Naive B cell (primary cell): ENCODE results near the gene DBNL. TPM values are rescaled to one million over a fixed set of nuclear protein-coding genes. Genes with fewer than 3 reads are reported as not detected.

Source experiments
- ATAC-seq, 2 donors: fragments of 150-1000 bp; cut with Tn5 transposase; 2 replicates each; pipeline ENCODE4 v1.10.0; 2021; ENCODE audit warnings: low read depth in 2 of 2, mild to moderate bottlenecking in 2 of 2, moderate library complexity in 2 of 2
- DNase-seq: peaks from one replicate; pipeline ENCODE4 v3.0.0; 2022
- H3K27ac Mint-ChIP-seq, 6 donors: one replicate each; pipeline ENCODE4 v1.8.0; 2020 to 2022; ENCODE audit warnings: mild to moderate bottlenecking in 6 of 6, mixed read lengths in 6 of 6, moderate library complexity in 5 of 6, inconsistent platforms in 2 of 6
- H3K27me3 Mint-ChIP-seq, 3 donors: one replicate each; pipeline ENCODE4 v1.8.0; 2021 to 2022; ENCODE audit warnings: mixed read lengths in 3 of 3, mild to moderate bottlenecking in 1 of 3
- H3K36me3 Mint-ChIP-seq, 2 donors: one replicate each; pipeline ENCODE4 v1.8.0; 2020 to 2022; ENCODE audit warnings: mixed read lengths in 2 of 2, inconsistent platforms in 1 of 2, mild to moderate bottlenecking in 1 of 2
- H3K4me1 Mint-ChIP-seq, 3 donors: one replicate each; pipeline ENCODE4 v1.8.0; 2020 to 2022; ENCODE audit warnings: mixed read lengths in 3 of 3, inconsistent platforms in 1 of 3, mild to moderate bottlenecking in 1 of 3, moderate library complexity in 1 of 3
- H3K4me3 Mint-ChIP-seq, 8 donors: one replicate each; pipeline ENCODE4 v1.8.0; 2020 to 2022; ENCODE audit warnings: mild to moderate bottlenecking in 8 of 8, mixed read lengths in 8 of 8, moderate library complexity in 8 of 8, inconsistent platforms in 2 of 8
- H3K9me3 Mint-ChIP-seq, 7 donors: one replicate each; pipeline ENCODE4 v1.8.0; 2020 to 2022; ENCODE audit warnings: mixed read lengths in 7 of 7, mild to moderate bottlenecking in 5 of 7, inconsistent platforms in 2 of 7, moderate library complexity in 1 of 7
- polyA plus RNA-seq, 6 donors: library from polyadenylated mRNA; unstranded; fragments of 300-500 nt; fragmentation: Illumina TruSeq; gene quantifications; one replicate each; pipeline ENCODE4 v1.2.3, GENCODE V29; 2021; ENCODE audit warnings: low read depth in 6 of 6

Gene DBNL
- polyA plus RNA-seq, 6 donors from 2014 or later: 226 to 512 (median 348) TPM

- Mint-ChIP-seq H3K27ac (peak overlapping the region in 2 of 6 donors; percentile 1 to 71), H3K9me3 (peaks cover 0 to 1% (median 0%) of the 10 kb centered on the region in 7 donors), H3K4me1 (peaks cover 40 to 45% (median 44%) of the 10 kb centered on the region in 3 donors), H3K27me3 (no peaks in the 10 kb centered on the region), H3K4me3 (peak overlapping the region in 2 of 8 donors; percentile 4 to 73), H3K36me3 (no peaks in the 10 kb centered on the region)
- no peak for DNase-seq
- no peak for ATAC-seq
These were observed 50.5 kb downstream of the DBNL start for GRCh38 chr7:44094883-44095592.

GRCh38 chr7:44095781-44096180 lies 51.3 kb downstream of the DBNL start:
- no peaks in the 10 kb centered on the region for H3K36me3 Mint-ChIP-seq
- H3K4me1 Mint-ChIP-seq: peaks cover 47 to 52% (median 52%) of the 10 kb centered on the region in 3 donors
- no peaks in the 10 kb centered on the region for H3K27me3 Mint-ChIP-seq
- peaks cover 0 to under 1% (median 0%) of the 10 kb centered on the region in 7 donors for H3K9me3 Mint-ChIP-seq
- no peak overlapping the region for H3K4me3 Mint-ChIP-seq
- DNase-seq (no peak), ATAC-seq (no peak)
- H3K27ac Mint-ChIP-seq: peak overlapping the region in 2 of 6 donors; percentile 11 to 83

- H3K9me3 Mint-ChIP-seq: no peaks in the 10 kb centered on the region
- no peaks in the 10 kb centered on the region for H3K27me3 Mint-ChIP-seq
- peak overlapping the region in 5 of 8 donors; percentile 27 to 81 (median 73) for H3K4me3 Mint-ChIP-seq
- ATAC-seq (no peak), DNase-seq (no peak)
- H3K4me1 Mint-ChIP-seq: peaks cover 53 to 58% (median 58%) of the 10 kb centered on the region in 3 donors
- H3K36me3 Mint-ChIP-seq: no peaks in the 10 kb centered on the region
- peak overlapping the region in 5 of 6 donors; percentile 77 to 95 (median 88) for H3K27ac Mint-ChIP-seq
These were observed 51.9 kb downstream of the DBNL start for GRCh38 chr7:44096326-44096881.

- H3K27me3 Mint-ChIP-seq: no peaks in the 10 kb centered on the region
- H3K9me3 Mint-ChIP-seq: no peaks in the 10 kb centered on the region
- H3K4me3 Mint-ChIP-seq: peak overlapping the region in 7 of 8 donors; percentile 25 to 82 (median 63)
- ATAC-seq (peak; percentile 93 to 94), DNase-seq (peak; percentile 69)
- peak overlapping the region; percentile 69 to 95 (median 86) for H3K27ac Mint-ChIP-seq
- H3K4me1 Mint-ChIP-seq: peaks cover 58 to 65% (median 60%) of the 10 kb centered on the region in 3 donors
- H3K36me3 Mint-ChIP-seq: no peaks in the 10 kb centered on the region
These were observed 52.8 kb downstream of the DBNL start for GRCh38 chr7:44097064-44097932.

- Mint-ChIP-seq H3K27ac (peak overlapping the region in 4 of 6 donors; percentile 38 to 95 (median 80)), H3K36me3 (no peaks in the 10 kb centered on the region), H3K4me1 (peaks cover 61 to 69% (median 62%) of the 10 kb centered on the region in 3 donors), H3K4me3 (peak overlapping the region in 1 of 8 donors; percentile 77), H3K9me3 (no peaks in the 10 kb centered on the region), H3K27me3 (no peaks in the 10 kb centered on the region)
- ATAC-seq (no peak), DNase-seq (no peak)
These were observed 53.9 kb downstream of the DBNL start for GRCh38 chr7:44098092-44099068.

GRCh38 chr7:44099669-44100068 lies 55.2 kb downstream of the DBNL start:
- Mint-ChIP-seq H3K4me1 (peaks cover 59 to 66% (median 59%) of the 10 kb centered on the region in 3 donors), H3K27ac (peak overlapping the region in 4 of 6 donors; percentile 29 to 90 (median 50)), H3K36me3 (no peaks in the 10 kb centered on the region), H3K4me3 (peak overlapping the region in 4 of 8 donors; percentile 28 to 67 (median 45)), H3K27me3 (no peaks in the 10 kb centered on the region), H3K9me3 (no peaks in the 10 kb centered on the region)
- no peak for ATAC-seq
- DNase-seq: no peak

- Mint-ChIP-seq H3K27me3 (no peaks in the 10 kb centered on the region), H3K27ac (peak overlapping the region; percentile 69 to 90 (median 75)), H3K4me3 (peak overlapping the region; percentile 54 to 72 (median 62)), H3K36me3 (no peaks in the 10 kb centered on the region), H3K4me1 (peaks cover 60 to 64% (median 64%) of the 10 kb centered on the region in 3 donors), H3K9me3 (no peaks in the 10 kb centered on the region)
- DNase-seq: no peak
- ATAC-seq: no peak
These were observed 56.2 kb downstream of the DBNL start for GRCh38 chr7:44100458-44101302.

- DNase-seq (no peak), ATAC-seq (no peak)
- H3K36me3 Mint-ChIP-seq: no peaks in the 10 kb centered on the region
- H3K9me3 Mint-ChIP-seq: no peaks in the 10 kb centered on the region
- H3K27me3 Mint-ChIP-seq: no peaks in the 10 kb centered on the region
- H3K27ac Mint-ChIP-seq: peak overlapping the region in 5 of 6 donors; percentile 10 to 90 (median 72)
- H3K4me1 Mint-ChIP-seq: peaks cover 64 to 67% (median 66%) of the 10 kb centered on the region in 3 donors
- H3K4me3 Mint-ChIP-seq: peak overlapping the region; percentile 35 to 67 (median 56)
These were observed 56.9 kb downstream of the DBNL start for GRCh38 chr7:44101303-44101965.

GRCh38 chr7:44101966-44102845 lies 57.7 kb downstream of the DBNL start:
- Mint-ChIP-seq H3K36me3 (no peaks in the 10 kb centered on the region), H3K4me1 (peaks cover 57 to 59% (median 58%) of the 10 kb centered on the region in 3 donors), H3K27ac (peak overlapping the region in 5 of 6 donors; percentile 57 to 97 (median 81)), H3K9me3 (no peaks in the 10 kb centered on the region), H3K4me3 (peak overlapping the region in 7 of 8 donors; percentile 49 to 79 (median 56)), H3K27me3 (no peaks in the 10 kb centered on the region)
- no peak for ATAC-seq
- DNase-seq: no peak

GRCh38 chr7:44102846-44103565 lies 58.5 kb downstream of the DBNL start:
- Mint-ChIP-seq H3K36me3 (no peaks in the 10 kb centered on the region), H3K27ac (peak overlapping the region in 4 of 6 donors; percentile 78 to 97 (median 85)), H3K27me3 (no peaks in the 10 kb centered on the region), H3K4me1 (peaks cover 49 to 52% (median 50%) of the 10 kb centered on the region in 3 donors), H3K9me3 (no peaks in the 10 kb centered on the region), H3K4me3 (peak overlapping the region; percentile 49 to 84 (median 74))
- DNase-seq (no peak), ATAC-seq (no peak)
